Colonic mucosa (tissue), 4 donors: ENCODE results near the gene TTC7B. TPM values are rescaled to one million over a fixed set of nuclear protein-coding genes. Genes with fewer than 3 reads are reported as not detected.

ENCODE experiments used
- DNase-seq: peaks from one replicate; pipeline ENCODE4 v3.0.0-alpha.2; 2020
- H3K27ac ChIP-seq: fragments of 200-600 bp; one replicate; pipeline ENCODE4 v1.8.0; 2021
- H3K27me3 ChIP-seq: fragments of 200-600 bp; one replicate; pipeline ENCODE4 v1.8.0; 2021
- H3K36me3 ChIP-seq: fragments of 200-600 bp; one replicate; pipeline ENCODE4 v1.8.0; 2021
- H3K4me1 ChIP-seq: fragments of 200-600 bp; one replicate; pipeline ENCODE4 v1.8.0; 2021; ENCODE audit warnings: mild to moderate bottlenecking
- H3K4me3 ChIP-seq: fragments of 200-600 bp; one replicate; pipeline ENCODE4 v1.8.0; 2021
- H3K9ac ChIP-seq, 2 donors: one replicate each; pipeline ENCODE4 v1.7.0; 2013; ENCODE audit warnings: control low read depth in 2 of 2, low read depth in 2 of 2, low read length in 2 of 2
- H3K9me3 ChIP-seq: fragments of 200-600 bp; one replicate; pipeline ENCODE4 v1.8.0; 2021
- intact Hi-C: fragments of 100-400 bp; cut with DNase I; formaldehyde crosslinking; loops from one replicate; pipeline ENCODE4 v1.14.1; 2022
- total RNA-seq, 2 donors: library from RNA; stranded (reverse); fragmentation: NEBNext Ultra II Directional in 1 of 2; extraction: Animal tissue kit (Norgen Biotek cat#: 25700) in 1 of 2; gene quantifications; one replicate each; pipeline ENCODE4 v1.2.1, GENCODE V29; 2021
- TF ChIP-seq, protein P1 (sequence below): fragments of 200-600 bp; IDR thresholded peaks from one replicate; pipeline ENCODE4 v1.8.0; 2022; ENCODE audit warnings: antibody characterized with exemption, mild to moderate bottlenecking
- donor health status: healthy.
- donor health status: DM: no; HTN: no; CAD: no.
- donor health status: DM: no; HTN: no; CAD: no.

The TTC7B gene
- total RNA-seq, 2 donors from 2014 or later = 3.3 to 11.8 TPM

DNA sequence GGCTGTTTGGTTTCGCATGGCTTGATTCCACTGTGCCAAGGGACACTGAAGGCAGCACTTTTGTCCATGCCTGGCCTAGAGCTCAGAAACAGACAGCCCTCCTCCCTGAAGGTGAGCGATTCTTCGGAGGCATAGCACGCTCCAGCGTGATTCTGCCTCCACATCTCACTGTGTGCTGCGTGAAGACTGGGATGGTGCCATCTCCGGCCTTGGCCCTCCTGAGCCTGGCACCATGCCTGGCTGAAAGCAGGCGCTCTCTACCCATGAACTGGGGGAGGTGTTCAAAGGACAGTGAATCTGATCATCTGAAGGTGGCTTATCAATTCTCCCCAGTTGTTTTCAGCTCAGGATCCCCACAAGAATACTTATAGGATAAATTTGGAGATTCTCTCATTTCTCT is 187.4 kb downstream of the TTC7B start:
- TF ChIP-seq, protein P1, sequence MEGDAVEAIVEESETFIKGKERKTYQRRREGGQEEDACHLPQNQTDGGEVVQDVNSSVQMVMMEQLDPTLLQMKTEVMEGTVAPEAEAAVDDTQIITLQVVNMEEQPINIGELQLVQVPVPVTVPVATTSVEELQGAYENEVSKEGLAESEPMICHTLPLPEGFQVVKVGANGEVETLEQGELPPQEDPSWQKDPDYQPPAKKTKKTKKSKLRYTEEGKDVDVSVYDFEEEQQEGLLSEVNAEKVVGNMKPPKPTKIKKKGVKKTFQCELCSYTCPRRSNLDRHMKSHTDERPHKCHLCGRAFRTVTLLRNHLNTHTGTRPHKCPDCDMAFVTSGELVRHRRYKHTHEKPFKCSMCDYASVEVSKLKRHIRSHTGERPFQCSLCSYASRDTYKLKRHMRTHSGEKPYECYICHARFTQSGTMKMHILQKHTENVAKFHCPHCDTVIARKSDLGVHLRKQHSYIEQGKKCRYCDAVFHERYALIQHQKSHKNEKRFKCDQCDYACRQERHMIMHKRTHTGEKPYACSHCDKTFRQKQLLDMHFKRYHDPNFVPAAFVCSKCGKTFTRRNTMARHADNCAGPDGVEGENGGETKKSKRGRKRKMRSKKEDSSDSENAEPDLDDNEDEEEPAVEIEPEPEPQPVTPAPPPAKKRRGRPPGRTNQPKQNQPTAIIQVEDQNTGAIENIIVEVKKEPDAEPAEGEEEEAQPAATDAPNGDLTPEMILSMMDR = no peak
- Histone ChIP-seq H3K4me1 (no peaks in the 10 kb centered on the region), H3K9me3 (no peaks in the 10 kb centered on the region), H3K27ac (no peak overlapping the region), H3K27me3 (no peaks in the 10 kb centered on the region), H3K36me3 (no peaks in the 10 kb centered on the region), H3K9ac (no peak overlapping the region), H3K4me3 (no peak overlapping the region)
- no peak for DNase-seq
- intact Hi-C loops = no loop called here

GRCh38 chr14:90627478-90627877 is 188.8 kb downstream of the TTC7B start:
- H3K27me3 ChIP-seq = no peaks in the 10 kb centered on the region
- H3K4me3 ChIP-seq = no peak overlapping the region
- no peaks in the 10 kb centered on the region for H3K4me1 ChIP-seq
- no peak for DNase-seq
- H3K9me3 ChIP-seq = no peaks in the 10 kb centered on the region
- intact Hi-C loops = no loop called here
- no peak overlapping the region for H3K9ac ChIP-seq
- TF ChIP-seq, protein P1 = no peak
- no peak overlapping the region for H3K27ac ChIP-seq
- H3K36me3 ChIP-seq = no peaks in the 10 kb centered on the region

GRCh38 chr14:90626550-90626949 is 189.7 kb downstream of the TTC7B start:
- Histone ChIP-seq H3K9me3 (no peaks in the 10 kb centered on the region), H3K36me3 (no peaks in the 10 kb centered on the region), H3K4me3 (no peak overlapping the region), H3K4me1 (no peaks in the 10 kb centered on the region), H3K9ac (no peak overlapping the region), H3K27ac (no peak overlapping the region), H3K27me3 (no peaks in the 10 kb centered on the region)
- intact Hi-C loops = no loop called here
- TF ChIP-seq, protein P1 = no peak
- no peak for DNase-seq

GRCh38 chr14:90625445-90625844 is 190.8 kb downstream of the TTC7B start:
- H3K9me3 ChIP-seq = no peaks in the 10 kb centered on the region
- DNase-seq = no peak
- TF ChIP-seq, protein P1 = no peak
- H3K4me3 ChIP-seq = no peak overlapping the region
- no peaks in the 10 kb centered on the region for H3K27me3 ChIP-seq
- H3K4me1 ChIP-seq = no peaks in the 10 kb centered on the region
- H3K36me3 ChIP-seq = no peaks in the 10 kb centered on the region
- intact Hi-C loops = no loop called here
- no peak overlapping the region for H3K27ac ChIP-seq
- no peak overlapping the region for H3K9ac ChIP-seq

- no peak for DNase-seq
- H3K9ac ChIP-seq = no peak overlapping the region
These were observed 191.4 kb downstream of the TTC7B start for GRCh38 chr14:90624732-90625400.

More at GRCh38 chr14:90624732-90625400, 191.4 kb downstream of the TTC7B start:
- Histone ChIP-seq H3K27me3 (no peaks in the 10 kb centered on the region), H3K27ac (no peak overlapping the region), H3K4me3 (no peak overlapping the region), H3K36me3 (no peaks in the 10 kb centered on the region), H3K9me3 (no peaks in the 10 kb centered on the region), H3K4me1 (no peaks in the 10 kb centered on the region)
- intact Hi-C loops = no loop called here
- TF ChIP-seq, protein P1 = no peak
